BLaER1 treated with 17β-estradiol and CSF1 and Interleukin-3, amounts not matched to agents 10 nM and 100 nM (cell line): ENCODE data around the gene CERT1.

ENCODE experiments used
- H3K27ac ChIP-seq, 11 experiments: shearing (Covaris generic); formaldehyde crosslinking; 2 replicates each; pipeline ENCODE4 v1.8.1; 2022
- H3K27me3 ChIP-seq, 11 experiments: shearing (Covaris generic); formaldehyde crosslinking; 2 replicates each; pipeline ENCODE4 v1.8.1; 2022
- H3K36me3 ChIP-seq, 11 experiments: shearing (Covaris generic); formaldehyde crosslinking; 2 replicates each; pipeline ENCODE4 v1.8.1; 2022
- H3K4me1 ChIP-seq, 10 experiments: shearing (Covaris generic); formaldehyde crosslinking; 2 replicates each; pipeline ENCODE4 v1.8.1; 2022
- H3K4me2 ChIP-seq, 11 experiments: shearing (Covaris generic); formaldehyde crosslinking; 2 replicates each; pipeline ENCODE4 v1.8.1; 2022
- H3K4me3 ChIP-seq, 10 experiments: shearing (Covaris generic); formaldehyde crosslinking; 2 replicates each; pipeline ENCODE4 v1.8.1; 2022
- H3K9ac ChIP-seq, 11 experiments: shearing (Covaris generic); formaldehyde crosslinking; 2 replicates each; pipeline ENCODE4 v1.8.1; 2022
- H3K9me3 ChIP-seq, 11 experiments: shearing (Covaris generic); formaldehyde crosslinking; replicated peaks in 1 of 11; 2 replicates each; pipeline ENCODE4 v1.8.1; 2022
- H4K20me1 ChIP-seq, 11 experiments: shearing (Covaris generic); formaldehyde crosslinking; 2 replicates each; pipeline ENCODE4 v1.8.1; 2022
- Cebpa-rat ChIP-seq, 11 experiments: shearing (Covaris generic); IDR thresholded peaks; 2 replicates each; pipeline ENCODE4 v1.8.1; 2022

The CERT1 gene

DNA sequence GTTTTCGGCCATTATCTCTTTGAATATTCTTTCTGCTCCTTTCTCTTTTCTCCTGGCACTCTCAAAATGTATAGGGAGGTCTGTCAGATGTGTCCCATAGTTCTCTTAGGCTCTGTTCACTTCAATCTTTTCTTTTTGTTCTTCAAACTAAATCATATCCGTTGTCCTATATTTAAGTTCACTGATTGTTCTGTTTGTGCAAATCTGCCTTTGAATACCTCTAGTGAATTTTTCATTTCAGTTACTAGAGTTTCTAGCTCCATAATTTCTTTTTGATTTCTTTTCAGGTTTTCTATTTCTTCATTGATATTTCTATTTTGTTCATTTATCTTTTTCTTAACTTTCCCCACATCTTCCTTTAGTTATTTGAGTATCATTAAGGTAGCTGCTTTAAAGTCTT is 65.4 kb downstream of the CERT1 start:
- Histone ChIP-seq H3K27ac (no peak overlapping the region), H3K9ac (no peak overlapping the region), H3K9me3 (peaks cover 62 to 85% (median 74%) of the 10 kb centered on the region in 11 experiments), H3K27me3 (no peaks in the 10 kb centered on the region), H3K4me2 (no peak overlapping the region), H3K4me1 (no peaks in the 10 kb centered on the region), H3K36me3 (peaks cover 49 to 92% (median 58%) of the 10 kb centered on the region in 11 experiments), H4K20me1 (peaks cover 0 to 62% (median 0%) of the 10 kb centered on the region in 11 experiments; a peak in 3 of 22 replicates), H3K4me3 (no peak overlapping the region)
- TF ChIP-seq Cebpa-rat (IDR thresholded peaks at IDR 0.05) = no peak

DNA sequence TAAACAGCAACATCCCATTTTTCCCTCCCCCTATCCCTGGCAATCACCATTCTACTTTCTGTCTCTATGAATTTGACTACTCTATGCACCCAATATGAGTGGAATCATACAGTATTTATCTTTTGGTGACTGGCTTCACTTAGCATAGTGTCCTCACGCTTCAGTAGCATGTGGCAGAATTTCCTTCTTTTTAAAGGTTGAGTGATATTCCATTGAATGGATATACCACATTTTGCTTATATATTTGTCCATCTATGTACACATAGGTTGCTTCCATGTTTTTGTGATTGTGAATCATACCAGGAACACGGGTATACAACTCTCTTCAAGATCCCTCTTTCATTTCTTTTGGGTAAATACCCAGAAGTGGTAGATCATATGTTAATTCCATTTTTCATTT is 69.9 kb downstream of the CERT1 start:
- H3K27ac ChIP-seq = no peak overlapping the region
- no peak overlapping the region for H3K4me2 ChIP-seq
- H3K4me3 ChIP-seq = no peak overlapping the region
- peaks cover 0 to 78% (median 0%) of the 10 kb centered on the region in 11 experiments; a peak in 3 of 22 replicates for H4K20me1 ChIP-seq
- H3K9ac ChIP-seq = no peak overlapping the region
- TF ChIP-seq Cebpa-rat (IDR thresholded peaks at IDR 0.05) = no peak
- peaks cover 0 to 26% (median 0%) of the 10 kb centered on the region in 10 experiments; a peak in 3 of 20 replicates for H3K4me1 ChIP-seq
- H3K27me3 ChIP-seq = no peaks in the 10 kb centered on the region
- H3K36me3 ChIP-seq = peaks cover 26 to 61% (median 32%) of the 10 kb centered on the region in 11 experiments
- H3K9me3 ChIP-seq = peaks cover 32 to 48% (median 38%) of the 10 kb centered on the region in 11 experiments

DNA sequence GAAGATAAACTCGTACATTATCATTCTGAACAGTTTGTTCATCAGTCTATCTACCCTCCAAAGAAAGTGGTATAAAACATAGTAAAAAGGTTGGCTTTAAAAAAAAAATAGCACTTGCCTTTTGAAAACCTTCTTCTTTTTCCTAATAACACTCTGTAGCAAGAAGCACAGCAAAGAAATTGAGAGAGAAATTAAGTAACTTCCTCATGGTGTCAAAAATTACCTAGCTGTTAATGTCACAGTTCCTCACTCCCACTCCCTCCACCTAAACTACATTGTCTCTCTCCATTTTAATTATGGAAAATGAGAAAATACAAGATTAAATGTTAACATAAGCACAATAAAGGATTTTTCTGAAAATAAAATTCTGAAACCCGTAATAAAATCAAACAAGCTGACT is 72.2 kb downstream of the CERT1 start:
- Histone ChIP-seq H3K4me1 (peaks cover 0 to 41% (median 0%) of the 10 kb centered on the region in 10 experiments; a peak in 4 of 20 replicates), H3K27ac (no peak overlapping the region), H4K20me1 (peaks cover 0 to 95% (median 0%) of the 10 kb centered on the region in 11 experiments; a peak in 3 of 22 replicates)

DNA sequence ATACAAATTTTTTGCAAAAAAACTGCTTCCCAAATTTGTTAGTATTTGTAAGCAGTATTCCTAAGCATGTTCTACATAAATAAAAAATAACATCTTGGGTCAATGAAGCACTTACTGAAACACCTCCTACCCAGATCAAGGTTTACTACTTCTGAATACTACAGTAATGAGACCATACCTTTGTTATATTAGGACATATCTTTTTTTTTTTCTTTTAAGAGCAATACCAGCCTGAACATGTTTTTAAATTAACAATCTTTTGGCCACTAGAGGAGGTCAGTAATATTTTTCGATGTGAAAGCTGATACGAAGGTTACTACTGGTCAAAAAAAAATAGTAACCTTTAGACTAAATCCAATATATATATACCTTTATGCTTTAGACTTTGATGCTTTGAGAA is 72.7 kb downstream of the CERT1 start:
- Histone ChIP-seq H3K27me3 (no peaks in the 10 kb centered on the region), H3K9ac (no peak overlapping the region), H3K4me1 (peaks cover 0 to 46% (median 0%) of the 10 kb centered on the region in 10 experiments; a peak in 4 of 20 replicates), H4K20me1 (peaks cover 0 to 95% (median 0%) of the 10 kb centered on the region in 11 experiments; a peak in 3 of 22 replicates), H3K36me3 (peaks cover 12 to 53% (median 23%) of the 10 kb centered on the region in 11 experiments; a peak in 18 of 22 replicates), H3K4me3 (no peak overlapping the region), H3K27ac (no peak overlapping the region), H3K4me2 (no peak overlapping the region), H3K9me3 (peaks cover 16 to 23% (median 18%) of the 10 kb centered on the region in 11 experiments)
- no peak for TF ChIP-seq Cebpa-rat (IDR thresholded peaks at IDR 0.05)

More for the DNA sequence above, 72.2 kb downstream of the CERT1 start:
- H3K4me2 ChIP-seq = no peak overlapping the region
- H3K36me3 ChIP-seq = peaks cover 12 to 56% (median 20%) of the 10 kb centered on the region in 11 experiments; a peak in 18 of 22 replicates
- H3K27me3 ChIP-seq = no peaks in the 10 kb centered on the region
- H3K4me3 ChIP-seq = no peak overlapping the region
- H3K9me3 ChIP-seq = peaks cover 16 to 29% (median 20%) of the 10 kb centered on the region in 11 experiments
- H3K9ac ChIP-seq = no peak overlapping the region
- no peak for TF ChIP-seq Cebpa-rat (IDR thresholded peaks at IDR 0.05)

DNA sequence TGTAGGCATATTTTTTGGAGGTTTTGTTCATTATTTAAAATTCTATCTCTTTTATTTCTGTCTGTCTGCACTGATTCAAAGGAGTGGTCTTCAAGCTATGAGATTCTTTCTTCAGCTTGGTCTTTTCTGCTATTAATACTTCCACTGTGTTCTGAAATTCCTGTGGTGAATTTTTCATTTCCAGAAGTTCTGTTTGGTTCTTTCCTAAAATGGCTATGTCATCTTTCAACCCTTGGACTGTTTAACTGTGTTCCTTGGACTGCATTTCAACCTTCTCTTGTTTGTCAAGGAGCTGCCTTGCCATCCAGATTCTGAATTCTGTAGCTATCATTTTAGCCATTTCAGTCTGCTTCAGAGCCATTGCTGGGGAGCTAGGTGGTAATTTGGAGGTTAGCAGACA is 76.3 kb downstream of the CERT1 start:
- Histone ChIP-seq H3K36me3 (peaks cover 0 to 55% (median 12%) of the 10 kb centered on the region in 11 experiments; a peak in 15 of 22 replicates), H3K4me1 (peaks cover 0 to 40% (median 0%) of the 10 kb centered on the region in 10 experiments; a peak in 4 of 20 replicates), H3K4me3 (no peak overlapping the region), H3K27me3 (no peaks in the 10 kb centered on the region), H3K9me3 (peaks cover 0 to 9% (median 0%) of the 10 kb centered on the region in 11 experiments; a peak in 3 of 22 replicates), H3K4me2 (peak overlapping the region in 1 of 11 experiments; percentile 21; a peak in 1 of 22 replicates), H3K27ac (no peak overlapping the region), H3K9ac (no peak overlapping the region), H4K20me1 (peaks cover 0 to 96% (median 0%) of the 10 kb centered on the region in 11 experiments; a peak in 4 of 22 replicates)
- TF ChIP-seq Cebpa-rat (IDR thresholded peaks at IDR 0.05) = no peak

DNA sequence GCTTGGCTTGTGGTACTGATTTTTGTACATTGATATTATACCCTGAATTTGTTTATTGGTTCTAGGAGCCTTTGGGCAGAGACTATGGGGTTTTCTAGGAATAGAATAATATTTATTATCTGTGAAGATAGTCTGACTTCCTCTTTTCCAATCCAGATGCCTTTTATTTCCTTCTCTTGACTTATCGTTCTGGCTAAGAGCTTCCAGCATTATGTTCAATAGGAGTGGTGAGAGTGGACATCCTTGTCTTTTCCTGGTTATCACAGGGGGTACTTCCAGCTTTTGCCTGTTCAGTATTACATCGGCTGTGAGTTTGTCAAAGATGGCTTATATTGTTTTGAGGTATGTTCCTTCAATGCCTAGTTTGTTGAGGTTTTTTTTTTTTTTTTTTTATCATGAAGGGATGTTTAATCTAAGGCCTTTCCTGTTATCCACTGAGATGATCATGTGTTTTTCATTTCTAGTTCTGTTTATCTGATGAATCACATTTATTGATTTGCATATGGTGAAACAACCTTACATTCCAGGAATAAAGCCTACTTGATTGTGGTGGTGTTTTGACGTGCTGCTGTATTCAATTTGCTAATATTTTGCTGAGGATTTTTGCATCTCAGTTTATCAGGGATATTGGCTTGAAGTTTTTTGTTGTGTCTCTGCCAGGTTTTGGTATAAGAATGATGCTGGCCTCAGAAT is 77.5 kb downstream of the CERT1 start:
- Histone ChIP-seq H3K4me2 (peak overlapping the region in 1 of 11 experiments; percentile 29; a peak in 2 of 22 replicates), H4K20me1 (peaks cover 0 to 96% (median 0%) of the 10 kb centered on the region in 11 experiments; a peak in 6 of 22 replicates), H3K9ac (no peak overlapping the region), H3K27ac (no peak overlapping the region), H3K36me3 (peaks cover 0 to 60% (median 12%) of the 10 kb centered on the region in 11 experiments; a peak in 15 of 22 replicates), H3K9me3 (peaks cover 0 to 9% (median 0%) of the 10 kb centered on the region in 11 experiments; a peak in 3 of 22 replicates), H3K4me3 (no peak overlapping the region), H3K4me1 (peaks cover 0 to 29% (median 0%) of the 10 kb centered on the region in 10 experiments; a peak in 4 of 20 replicates), H3K27me3 (no peaks in the 10 kb centered on the region)
- no peak for TF ChIP-seq Cebpa-rat (IDR thresholded peaks at IDR 0.05)

DNA sequence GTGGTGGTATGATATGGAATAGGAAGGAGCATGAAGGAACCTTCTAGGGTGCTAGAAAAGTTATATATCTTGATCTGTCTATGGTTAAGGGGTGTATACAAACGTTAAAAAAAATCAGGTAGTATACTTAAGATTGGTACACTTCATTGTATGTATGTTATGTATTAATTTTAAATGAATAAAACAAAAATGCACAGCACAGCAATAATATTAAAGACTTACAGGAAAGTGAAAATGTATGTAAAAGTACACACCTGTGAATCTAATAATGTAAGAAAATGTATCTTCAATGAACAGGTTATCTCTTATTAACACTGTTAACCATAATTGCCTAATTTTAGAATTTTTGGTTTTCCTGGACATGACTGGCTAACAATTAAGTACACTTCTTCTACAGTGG is 97.2 kb downstream of the CERT1 start:
- no peak overlapping the region for H3K4me3 ChIP-seq
- no peak for TF ChIP-seq Cebpa-rat (IDR thresholded peaks at IDR 0.05)
- H3K9ac ChIP-seq = no peak overlapping the region
- H3K36me3 ChIP-seq = peaks cover 48 to 97% (median 75%) of the 10 kb centered on the region in 11 experiments
- H3K27me3 ChIP-seq = no peaks in the 10 kb centered on the region
- H4K20me1 ChIP-seq = peaks cover 0 to 81% (median 0%) of the 10 kb centered on the region in 11 experiments; a peak in 4 of 22 replicates
- peaks cover 0 to 16% (median 0%) of the 10 kb centered on the region in 10 experiments; a peak in 3 of 20 replicates for H3K4me1 ChIP-seq
- H3K9me3 ChIP-seq = no peaks in the 10 kb centered on the region
- H3K27ac ChIP-seq = no peak overlapping the region
- H3K4me2 ChIP-seq = no peak overlapping the region

DNA sequence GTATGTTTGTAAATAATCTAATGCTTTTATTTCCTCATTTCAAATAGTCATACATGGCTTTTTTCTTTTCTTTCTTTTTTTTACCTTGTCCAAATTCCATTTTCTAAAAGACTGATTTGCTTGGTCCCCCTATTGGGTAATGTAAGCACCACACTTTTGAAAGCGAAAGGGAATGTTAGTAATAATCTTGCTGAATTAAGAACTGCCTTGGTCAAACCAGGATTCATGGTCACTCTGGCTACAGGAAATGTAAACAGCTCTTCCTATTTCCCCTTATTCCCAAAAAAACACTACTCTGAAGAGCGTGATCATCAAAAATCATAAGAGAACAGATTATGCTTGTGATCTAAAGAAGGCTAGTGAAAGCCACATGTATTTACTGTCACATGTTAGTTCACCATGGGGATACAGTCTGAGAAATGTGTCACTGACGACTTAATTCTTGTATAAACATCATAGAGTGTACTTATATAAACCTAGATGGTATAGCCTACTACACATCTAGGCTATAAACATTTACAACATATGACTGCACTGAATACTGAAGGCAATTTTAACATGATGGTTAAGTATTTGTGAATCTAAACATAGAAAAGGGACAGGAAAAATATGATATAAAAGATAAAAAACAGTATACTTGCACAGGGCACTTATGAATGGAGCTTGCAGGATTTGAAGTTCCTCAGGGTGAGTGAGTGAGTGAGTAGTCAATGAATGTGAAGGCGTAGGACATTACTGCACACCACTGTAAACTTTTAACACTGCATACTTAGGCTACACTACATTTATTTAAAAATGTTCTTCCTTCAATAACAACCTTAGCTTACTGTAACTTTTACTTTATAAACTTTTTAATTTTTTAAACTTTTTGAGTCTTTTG is 99.1 kb downstream of the CERT1 start:
- Histone ChIP-seq H3K9me3 (no peaks in the 10 kb centered on the region), H4K20me1 (peaks cover 0 to 62% (median 0%) of the 10 kb centered on the region in 11 experiments; a peak in 2 of 22 replicates), H3K9ac (no peak overlapping the region), H3K27ac (no peak overlapping the region), H3K4me2 (peak overlapping the region in 1 of 11 experiments; percentile 13; a peak in 1 of 22 replicates), H3K27me3 (no peaks in the 10 kb centered on the region), H3K4me3 (no peak overlapping the region), H3K4me1 (peaks cover 0 to 16% (median 0%) of the 10 kb centered on the region in 10 experiments; a peak in 3 of 20 replicates), H3K36me3 (peaks cover 40 to 94% (median 67%) of the 10 kb centered on the region in 11 experiments)
- TF ChIP-seq Cebpa-rat (IDR thresholded peaks at IDR 0.05) = no peak
